NCI-H226 (cell line): ENCODE measurements around the gene TMEM260.
"Not testable (repeated sequence)": the region's sequence is repeated elsewhere in the genome, so short reads cannot be mapped to it uniquely, and the experiment has no call there.

Experiments used
- DNase-seq: peaks from one replicate; pipeline ENCODE4 v3.0.0-alpha.2; 2015

The TMEM260 gene

DNA sequence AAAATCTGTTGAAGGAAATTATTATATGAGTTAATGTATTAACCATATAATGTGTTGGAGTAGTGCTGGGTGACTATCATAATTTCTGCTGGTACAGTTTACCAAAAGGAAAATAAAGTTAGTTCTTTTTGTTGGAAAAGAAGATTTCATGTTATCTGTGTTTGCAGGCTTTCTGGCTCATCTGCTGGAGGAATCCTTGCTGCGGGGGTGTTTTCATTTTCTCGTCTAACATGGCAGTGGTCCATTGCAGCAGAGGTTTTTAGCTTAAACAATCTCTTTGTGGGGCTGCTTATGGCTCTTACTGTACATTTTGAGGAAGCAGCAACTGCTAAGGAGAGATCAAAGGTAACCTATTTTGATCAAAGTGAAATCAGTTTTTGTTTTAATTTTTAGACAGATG lies 24.1 kb downstream of the TMEM260 start:
- no peak for DNase-seq

DNA sequence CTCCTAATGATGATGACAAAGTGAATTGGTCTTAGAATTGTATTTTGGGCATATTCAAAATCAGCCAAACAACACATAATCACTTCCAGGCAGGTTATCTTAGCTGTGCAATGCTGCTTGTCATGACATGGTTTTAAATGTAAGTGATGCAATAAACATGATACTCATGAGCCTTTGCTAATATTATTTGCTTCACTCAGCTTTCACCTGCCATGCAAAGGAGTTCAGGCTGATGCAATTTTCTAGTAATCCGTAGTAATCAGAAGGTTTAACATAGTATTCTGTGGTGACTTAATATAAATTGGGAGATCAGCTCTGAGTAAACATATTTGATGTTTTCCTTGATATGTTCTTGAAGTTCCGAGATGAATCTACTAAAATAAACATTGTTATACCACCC lies 29.1 kb downstream of the TMEM260 start:
- DNase-seq = no peak

DNA sequence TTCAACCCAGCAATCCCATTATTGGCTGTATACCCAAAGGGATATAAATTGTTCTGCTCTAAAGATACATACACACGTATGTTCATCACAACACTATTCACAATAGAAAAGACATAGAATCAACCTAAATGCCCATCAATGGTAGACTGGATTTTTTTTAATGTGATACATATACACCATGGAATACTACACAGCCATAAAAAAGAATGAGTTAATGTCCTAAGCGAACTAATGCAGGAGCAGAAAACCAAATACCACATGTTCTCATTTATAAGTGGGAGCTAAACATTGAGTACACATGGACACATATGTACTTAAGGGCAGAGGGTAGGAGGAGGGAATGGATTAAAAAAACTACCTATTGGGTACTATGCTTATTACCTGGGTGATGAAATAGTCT lies 32.1 kb downstream of the TMEM260 start:
- DNase-seq = not testable (repeated sequence)

DNA sequence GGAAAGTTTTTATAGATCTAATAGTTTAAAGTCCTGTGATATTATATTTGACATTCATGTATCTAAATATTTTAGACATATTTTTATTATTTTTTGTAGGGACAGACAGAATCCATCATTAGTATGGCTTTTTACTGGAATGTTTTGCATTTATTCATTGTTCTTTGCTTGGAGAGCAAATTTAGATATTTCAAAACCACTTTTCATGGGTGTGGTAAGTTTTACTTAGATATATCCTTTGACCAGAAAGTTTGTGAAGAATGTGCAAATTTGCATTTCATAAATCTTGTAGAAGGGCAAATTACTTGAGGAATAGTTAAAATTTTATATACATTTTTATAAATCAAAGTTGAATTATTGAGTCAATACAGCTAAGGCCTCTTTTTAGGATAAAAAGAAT lies 37.5 kb downstream of the TMEM260 start:
- no peak for DNase-seq

DNA sequence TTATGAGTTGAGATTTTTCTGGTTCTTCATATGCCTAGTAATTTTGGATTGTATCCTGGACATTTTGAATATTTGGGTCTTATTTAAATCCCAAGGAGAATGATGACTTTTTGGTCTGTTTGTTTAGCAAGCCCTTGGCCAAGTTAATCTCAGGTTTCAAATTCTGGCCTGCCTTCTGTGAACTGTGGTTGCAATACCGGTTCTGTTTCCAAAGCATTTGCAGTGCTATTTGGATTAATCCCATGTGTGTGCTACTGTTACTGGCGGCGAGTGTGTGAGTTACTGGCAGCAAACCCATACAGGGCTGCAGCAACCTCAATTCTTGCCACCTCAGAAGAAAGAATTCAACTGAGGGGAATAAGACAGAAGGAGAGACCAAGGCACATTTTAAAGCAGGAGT lies 51.1 kb downstream of the TMEM260 start:
- DNase-seq = no peak

DNA sequence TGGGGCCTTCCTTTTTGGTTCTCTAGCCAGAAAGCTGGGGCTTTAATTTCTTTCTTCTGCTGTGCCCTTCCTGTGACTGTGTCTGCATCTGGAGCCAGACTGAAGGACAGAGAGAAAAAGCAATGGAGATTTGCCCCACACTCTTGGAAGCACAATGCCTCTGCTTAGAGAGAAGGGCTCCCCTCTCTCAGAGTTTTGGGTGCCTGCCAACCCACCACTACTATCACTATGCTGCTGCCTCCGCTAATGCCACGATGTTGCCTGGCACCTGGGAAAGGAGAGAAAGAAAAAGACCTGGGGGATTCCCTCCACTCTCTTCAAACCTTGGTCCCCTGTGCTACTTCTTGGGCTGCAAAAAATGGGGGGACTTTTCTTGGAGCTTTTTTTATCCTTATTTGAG lies 52.6 kb downstream of the TMEM260 start:
- no peak for DNase-seq

DNA sequence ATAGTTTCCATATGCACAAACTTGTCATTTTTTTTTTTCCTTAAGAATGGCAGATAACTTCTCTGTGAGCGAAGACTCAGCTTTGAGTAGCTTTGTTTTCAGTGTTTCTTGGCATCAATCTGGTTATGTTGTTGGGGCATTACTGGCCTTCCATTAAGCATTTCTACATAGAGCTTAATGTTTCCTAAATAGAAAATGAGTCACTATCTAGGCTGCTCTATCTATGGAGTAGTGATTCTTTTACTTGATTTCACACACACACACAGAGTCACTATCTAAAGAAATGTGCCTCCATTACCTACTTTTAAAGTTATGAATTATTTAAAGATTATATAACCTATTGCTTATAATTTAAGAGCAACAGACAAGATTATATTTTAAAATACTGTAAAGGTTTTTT lies 53.9 kb downstream of the TMEM260 start:
- no peak for DNase-seq

DNA sequence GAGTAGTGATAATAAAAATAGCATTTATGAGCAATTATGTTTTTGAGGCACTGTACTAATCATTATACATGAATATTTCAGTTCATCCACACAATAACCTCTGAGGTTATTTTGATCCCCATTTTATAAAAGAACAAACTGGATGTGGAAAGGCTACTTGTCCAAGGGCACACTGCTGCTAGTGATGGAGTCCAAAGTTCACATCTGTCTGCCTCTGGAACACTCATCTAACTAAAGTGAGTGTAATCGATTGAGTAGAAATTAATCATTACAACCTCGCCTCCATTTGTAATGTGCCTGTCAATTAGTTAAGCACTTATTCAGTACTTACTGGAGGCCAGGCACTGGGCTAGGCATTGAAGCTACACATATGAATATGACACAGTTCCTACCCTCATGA lies 55.4 kb downstream of the TMEM260 start:
- no peak for DNase-seq

DNA sequence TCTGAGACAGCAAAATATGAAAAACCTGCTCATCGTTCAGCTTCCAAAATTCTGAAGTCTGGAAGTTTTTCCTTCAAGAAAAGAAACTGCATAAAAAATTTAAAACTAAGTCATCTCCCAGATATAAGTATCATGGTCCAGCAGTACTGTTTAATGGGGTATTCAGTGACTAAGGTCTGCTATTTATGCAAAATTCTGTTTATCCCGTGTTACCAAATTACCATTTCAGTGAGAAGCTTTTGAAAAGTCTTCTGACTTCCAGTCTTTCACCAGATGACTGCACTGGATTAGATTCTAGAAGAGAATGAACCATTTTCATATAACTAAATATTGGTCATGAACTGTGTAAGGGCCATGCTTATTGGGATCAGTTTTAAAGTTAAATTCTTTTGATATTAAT lies 67.9 kb downstream of the TMEM260 start:
- no peak for DNase-seq

DNA sequence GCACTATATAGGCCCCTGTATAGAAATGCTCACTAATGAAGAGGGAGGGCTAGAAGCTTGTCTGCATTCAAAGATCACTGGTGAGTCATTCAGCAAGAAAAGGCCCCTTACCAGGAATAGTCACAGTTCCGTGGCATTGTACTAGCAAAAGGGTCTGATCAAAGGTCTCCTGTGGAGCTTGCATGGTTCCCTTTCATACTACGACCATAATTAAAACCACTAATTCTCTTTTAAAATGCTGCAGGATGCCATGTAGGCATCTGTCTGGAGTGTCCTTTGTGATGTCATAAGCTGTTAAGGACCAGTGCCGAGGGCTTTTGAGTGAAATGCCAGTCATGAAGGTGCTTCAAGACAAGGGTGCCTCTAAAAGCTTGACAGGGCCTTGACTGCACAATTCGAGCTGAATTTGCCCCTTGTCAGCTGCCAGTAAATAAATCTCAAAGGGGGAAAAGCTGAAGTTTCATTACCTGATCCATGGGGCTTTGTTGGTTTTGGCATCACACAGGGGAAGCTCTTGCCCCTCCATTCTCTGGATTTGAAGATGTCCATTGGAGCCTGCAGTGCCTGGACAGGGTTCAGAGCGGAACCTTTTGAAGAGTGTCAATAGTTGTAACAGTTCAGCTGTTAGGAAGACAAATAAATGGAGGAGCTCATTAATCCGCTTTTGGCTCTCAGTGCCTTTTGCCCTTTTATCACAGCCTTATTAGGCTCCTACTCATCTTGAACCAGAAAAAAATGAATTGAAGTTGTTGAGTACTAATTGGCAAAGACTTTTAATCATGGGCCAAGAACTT lies 69.1 kb downstream of the TMEM260 start:
- no peak for DNase-seq

DNA sequence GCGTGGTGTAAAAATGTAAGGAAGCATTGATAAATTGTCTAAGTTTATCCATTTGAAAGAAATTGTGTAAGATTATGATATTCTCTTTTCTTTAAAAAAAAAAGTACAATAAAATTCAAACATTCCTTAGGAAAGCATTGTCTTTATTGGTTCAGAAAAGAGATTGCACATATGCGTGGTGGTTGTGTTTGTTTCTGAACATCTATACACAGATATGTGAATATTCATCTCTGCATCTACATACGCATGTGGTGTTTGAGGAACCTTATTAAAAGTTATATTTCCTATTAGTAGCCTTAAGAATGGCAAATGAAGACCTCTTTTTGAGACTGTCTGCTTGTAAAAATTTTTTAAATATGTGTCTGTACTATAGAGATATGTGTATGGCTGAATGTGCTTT lies 69.8 kb downstream of the TMEM260 start:
- no peak for DNase-seq

DNA sequence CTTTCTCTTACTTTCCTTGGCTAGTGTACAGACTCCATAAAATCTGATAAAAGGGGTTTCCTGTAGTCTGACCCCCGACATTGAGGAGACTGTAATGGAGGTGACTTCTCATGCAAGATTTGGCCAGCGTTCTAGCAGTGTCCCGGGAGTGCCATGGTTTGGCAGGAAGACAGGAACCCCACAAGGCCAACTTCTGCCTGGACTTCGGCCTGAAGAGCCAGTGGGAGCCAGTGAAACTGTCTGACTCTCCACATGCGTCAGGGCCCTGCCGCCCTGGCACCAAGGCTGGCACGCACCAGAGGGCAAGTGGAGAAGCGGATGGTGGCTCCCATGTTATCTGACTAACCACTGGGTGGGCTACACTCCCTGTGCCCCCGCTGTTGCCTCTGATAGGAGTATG lies 70.5 kb downstream of the TMEM260 start:
- no peak for DNase-seq

DNA sequence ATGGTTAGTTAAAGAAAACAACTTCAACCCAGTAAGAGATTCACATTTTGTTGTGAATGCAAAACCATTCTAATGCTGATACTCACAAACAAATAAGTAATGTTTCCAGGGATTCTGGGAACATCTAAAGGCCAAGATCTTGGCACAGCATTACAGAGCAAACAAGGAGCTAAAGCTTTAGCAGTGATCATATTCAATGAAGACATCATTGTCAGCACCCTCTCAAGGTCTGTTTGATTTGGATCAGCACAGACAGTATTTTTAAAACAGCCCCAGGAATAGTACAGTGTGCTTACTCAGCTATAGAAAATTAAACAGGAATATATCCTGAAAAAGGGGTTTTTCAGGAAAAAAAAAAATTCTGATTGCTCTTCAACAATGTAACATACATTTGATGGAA lies 71.4 kb downstream of the TMEM260 start:
- DNase-seq = no peak

DNA sequence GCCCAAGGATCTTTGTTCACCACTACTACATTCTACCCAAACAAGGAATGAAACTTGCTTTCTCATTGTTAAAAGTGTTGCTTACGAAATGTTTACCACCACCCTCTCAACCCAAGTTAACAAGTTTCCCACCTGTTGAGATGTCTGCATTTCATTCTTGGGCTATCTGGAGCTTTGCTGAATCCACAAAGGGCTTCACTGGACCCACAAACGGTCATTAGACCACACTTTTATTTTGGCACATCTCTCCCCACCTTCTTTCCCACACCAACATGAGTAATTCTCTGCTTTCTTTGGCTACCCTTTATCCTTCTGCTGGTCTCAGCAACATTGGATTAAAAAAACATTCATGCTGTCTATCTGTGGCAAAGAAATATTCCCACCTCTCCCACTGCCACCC lies 78.0 kb downstream of the TMEM260 start:
- no peak for DNase-seq

DNA sequence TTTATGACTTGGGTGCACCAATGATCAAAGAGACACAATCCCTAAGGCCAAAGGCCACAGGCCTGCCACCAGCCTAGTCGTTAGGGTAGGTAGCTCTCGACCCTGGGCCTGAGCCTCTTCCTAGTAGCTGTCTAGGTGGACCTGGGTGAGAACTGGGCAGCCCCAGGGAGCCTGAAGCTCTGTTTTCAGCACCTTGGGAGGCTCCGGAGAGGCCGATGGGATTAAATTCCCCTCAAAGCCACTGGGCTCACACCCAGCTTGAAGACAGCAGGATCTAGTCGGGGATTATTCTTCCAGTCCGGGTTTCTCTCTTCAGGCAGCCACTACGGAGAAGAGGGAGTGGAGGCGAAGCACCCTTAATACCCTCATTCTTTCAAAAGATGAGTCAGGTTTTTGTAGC lies 79.8 kb downstream of the TMEM260 start:
- no peak for DNase-seq

DNA sequence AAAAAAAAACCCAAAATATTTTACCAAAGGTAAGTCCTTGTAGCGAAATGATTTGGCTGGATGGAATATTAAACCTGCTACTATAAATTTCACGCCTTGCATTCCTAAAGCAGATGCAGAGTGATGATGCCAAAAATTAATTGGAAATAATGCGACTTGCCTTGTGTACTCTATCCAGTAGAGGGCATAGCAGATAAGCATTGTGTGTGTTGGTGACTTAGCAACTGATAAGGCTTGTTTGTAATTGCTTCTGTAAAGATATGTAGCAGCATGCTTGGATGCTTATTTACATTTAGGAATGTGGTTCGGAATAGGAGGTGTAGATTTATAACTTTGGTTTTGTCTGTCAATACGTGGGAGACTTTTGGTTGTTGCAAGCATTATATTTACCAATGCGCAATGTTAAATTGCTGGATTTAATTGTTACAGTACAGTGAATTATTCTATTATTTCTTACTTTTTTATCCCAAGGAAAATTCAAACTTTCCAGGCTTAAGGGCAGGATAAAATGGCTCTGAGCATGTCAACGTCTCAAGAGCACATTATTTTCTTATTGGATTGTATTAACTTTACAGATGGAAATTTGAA lies 80.5 kb downstream of the TMEM260 start:
- DNase-seq = peak; percentile 26

DNA sequence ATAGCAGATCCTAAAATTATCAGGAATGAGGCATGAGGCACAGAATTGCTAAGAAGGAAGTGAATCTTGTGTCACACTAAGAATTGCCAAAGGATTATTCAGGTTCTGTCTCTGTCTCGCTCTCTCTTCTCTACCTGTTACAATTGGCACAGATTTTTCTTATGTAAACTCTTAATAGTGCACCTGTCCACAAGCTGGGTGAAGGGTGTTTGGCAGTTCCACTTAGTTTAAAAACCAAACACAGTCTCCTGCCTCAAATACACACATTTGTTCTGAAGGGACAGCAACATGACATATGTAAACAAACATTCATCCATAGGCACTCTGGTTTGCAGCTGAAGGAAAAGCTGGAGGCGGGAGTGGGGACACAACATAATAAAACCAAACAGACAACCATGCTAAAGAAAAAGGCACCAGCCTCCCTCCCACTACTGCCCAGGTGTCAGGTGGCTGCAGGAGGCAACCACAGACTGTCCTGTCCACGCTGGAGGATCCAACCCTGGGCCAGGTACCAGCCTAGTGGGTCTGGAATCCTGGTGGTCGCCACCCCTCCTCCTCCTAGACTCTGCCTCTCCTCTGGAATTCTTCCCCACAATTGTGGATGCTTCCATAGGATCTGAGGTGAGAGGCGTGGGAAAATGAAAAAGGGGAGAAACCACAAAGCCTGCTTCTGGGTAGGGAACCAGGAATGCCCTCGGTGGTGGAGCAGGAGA lies 81.2 kb downstream of the TMEM260 start:
- no peak for DNase-seq

DNA sequence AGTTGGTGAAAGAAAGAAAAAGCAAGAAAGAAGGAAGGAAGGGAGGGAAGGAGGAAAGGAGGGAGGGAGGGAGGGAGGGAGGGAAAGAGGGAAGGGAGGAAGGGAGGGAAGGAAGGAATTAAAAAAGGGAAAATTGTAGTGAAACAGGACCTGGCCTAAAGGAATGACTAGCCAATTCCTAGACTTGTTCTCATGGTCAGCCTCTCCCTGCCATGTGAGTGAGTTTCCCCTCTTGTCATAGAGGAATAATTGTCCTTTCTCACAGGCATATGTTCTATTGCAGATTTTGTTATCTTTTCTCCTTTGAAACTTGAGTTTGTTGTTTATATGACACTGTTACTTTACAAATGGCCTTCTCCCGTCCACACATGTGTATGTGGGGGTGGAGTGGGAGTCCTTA lies 81.9 kb downstream of the TMEM260 start:
- DNase-seq = no peak

DNA sequence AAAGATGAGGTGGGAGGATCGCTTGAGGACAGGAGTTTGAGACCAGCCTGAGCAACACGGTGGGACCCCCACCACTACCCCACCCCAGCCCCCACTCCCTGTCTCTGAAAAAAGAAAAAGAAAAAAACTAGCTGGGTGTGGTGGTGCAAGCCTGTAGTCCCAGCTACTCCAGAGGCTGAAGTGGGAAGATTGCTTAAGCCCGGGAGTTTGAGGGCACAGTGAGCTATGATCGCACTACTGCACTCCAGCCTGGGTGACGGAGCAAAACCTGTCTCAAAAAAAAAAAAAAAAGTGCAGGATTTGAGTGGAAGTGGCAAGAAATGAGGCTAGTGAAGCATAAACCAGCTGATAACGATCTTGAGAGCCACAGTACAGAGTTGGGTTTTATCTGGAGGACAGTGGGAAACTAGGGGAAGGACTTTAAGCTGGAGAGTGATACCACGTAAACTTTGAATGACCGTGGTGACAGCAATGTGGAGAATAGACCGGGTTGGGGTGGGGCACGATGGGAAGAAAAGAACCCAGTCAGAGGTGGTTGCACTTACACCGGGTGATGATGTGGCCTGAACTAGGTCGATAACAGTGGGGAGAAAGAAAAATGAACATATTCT lies 85.3 kb downstream of the TMEM260 start:
- no peak for DNase-seq

DNA sequence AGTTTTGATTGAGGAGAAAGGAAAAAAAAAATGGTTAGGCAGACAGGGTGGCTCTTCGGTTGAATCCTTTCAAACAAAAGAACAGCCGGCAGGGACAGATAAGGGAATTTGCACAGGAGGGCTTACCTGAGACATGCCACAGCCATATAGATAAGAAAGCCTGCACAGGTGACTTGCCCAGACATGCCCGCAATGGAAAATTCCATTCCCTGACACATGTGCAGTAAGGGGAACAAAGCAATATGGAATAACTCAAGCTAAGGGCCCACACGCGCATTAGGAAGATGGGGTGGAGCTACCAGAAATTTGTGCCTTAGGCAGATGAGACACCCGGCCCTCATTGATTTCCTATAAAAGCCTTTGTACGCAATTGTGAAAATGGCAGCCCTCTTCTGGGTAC lies 86.7 kb downstream of the TMEM260 start:
- no peak for DNase-seq

DNA sequence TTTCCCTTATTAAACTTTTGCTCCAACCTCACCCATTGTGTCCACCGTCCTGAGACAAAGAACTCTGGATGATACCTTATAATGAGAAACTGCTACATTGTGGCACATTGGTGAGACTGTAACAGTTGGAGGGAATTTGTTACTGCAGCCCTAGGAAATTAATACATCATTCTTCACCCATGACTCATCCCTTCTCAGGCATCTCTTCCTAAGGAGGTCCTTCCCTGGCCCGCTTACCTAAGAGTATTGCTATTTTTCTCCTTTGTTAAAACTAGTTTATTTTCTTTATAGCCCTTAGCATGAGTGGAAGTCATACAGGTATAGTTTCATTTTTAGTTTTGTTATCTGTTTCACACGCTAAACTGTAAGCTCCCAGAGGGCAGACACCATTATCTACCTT lies 87.1 kb downstream of the TMEM260 start:
- DNase-seq = peak; percentile 82

DNA sequence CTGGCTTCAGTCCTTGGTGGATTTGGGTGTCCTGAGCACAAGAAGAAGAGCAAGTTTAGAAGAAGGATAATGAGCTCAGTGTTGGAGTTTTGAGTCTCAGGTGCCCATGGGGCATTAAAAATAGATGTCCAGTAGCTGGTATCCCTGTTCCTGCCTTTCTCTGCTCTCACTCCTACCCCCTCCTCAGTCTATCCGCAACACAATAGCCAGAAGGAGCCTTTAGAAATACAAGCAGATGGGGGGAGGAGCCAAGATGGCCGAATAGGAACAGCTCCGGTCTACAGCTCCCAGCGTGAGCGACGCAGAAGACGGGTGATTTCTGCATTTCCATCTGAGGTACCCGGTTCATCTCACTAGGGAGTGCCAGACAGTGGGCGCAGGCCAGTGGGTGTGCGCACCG lies 87.7 kb downstream of the TMEM260 start:
- DNase-seq = not testable (repeated sequence)

DNA sequence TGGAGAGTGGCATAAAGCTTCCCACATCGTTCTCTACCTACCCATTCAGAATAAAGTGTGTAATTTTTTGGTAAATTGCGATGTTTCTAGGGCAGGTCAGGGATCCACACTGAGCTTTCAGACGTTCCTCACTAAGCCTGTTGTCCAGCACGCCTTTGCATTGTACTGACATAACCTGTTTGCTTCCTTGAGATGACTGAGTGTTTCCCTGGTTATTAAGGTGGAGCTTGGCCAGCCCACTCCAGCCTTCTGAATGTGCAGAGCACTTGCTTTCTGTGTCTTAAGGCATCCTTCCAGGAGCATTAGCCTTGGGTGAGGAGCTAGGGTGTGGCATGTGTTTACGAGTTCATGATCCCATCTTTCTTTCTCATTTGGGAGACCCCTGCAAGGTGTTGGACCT lies 96.4 kb downstream of the TMEM260 start:
- no peak for DNase-seq

DNA sequence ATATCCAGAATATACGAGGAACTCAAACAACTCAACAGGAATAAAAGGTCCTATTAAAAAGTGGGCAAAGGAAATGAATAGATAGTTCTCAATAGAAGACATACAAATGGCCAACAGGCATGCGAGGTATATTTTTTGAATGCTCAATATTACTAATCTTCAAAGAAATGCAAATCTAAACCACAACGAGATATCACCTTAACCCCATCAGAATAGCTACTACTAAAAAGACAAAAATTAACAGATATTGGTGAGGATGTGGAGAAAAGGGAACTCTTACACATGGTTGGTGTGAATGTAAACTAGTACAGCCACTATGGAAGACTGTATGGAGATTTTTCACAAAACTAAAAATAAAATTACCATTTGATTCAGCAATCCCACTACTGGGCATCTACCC lies 99.2 kb downstream of the TMEM260 start:
- DNase-seq = no peak
